Measurements from ENCODE around the gene CSF3R.

- TF ChIP-seq CTCF (IDR thresholded peaks at IDR 0.05; ENCODE audit: low read depth, low read length, poor library complexity, severe bottlenecking) = no peak
- no peak for TF ChIP-seq EZH2phosphoT487 (IDR thresholded peaks at IDR 0.05; ENCODE audit: borderline replicate concordance, low read length)
Observed at GRCh38 chr1:36440044-36440443, 42.7 kb downstream of the CSF3R start.
